Esophagus muscularis mucosa (tissue), 3 donors: ENCODE data around the gene FFAR1.

Experiments
- CTCF ChIP-seq, 3 experiments: fragments of 200-600 bp in 2 of 3; fragments of 450-650 bp in 1 of 3; sonication (generic) in 2 of 3; IDR thresholded peaks; one replicate each; pipeline ENCODE4 v1.5.1; 2017 to 2019; ENCODE audit warnings: antibody characterized with exemption in 3 of 3, mild to moderate bottlenecking in 2 of 3, moderate library complexity in 1 of 3
- POLR2A ChIP-seq: fragments of 450-650 bp; IDR thresholded peaks from one replicate; pipeline ENCODE4 v1.6.1; 2017; ENCODE audit warnings: antibody characterized with exemption, moderate library complexity, mild to moderate bottlenecking, low read depth

GRCh38 chr19:35395382-35396199, 47.9 kb downstream of the FFAR1 start:
- TF ChIP-seq CTCF (IDR thresholded peaks at IDR 0.05) (no peak), POLR2A (no peak)
